PC-3 (cell line): ENCODE results near the gene C19orf81. TPM values are rescaled to one million over a fixed set of nuclear protein-coding genes. Genes with fewer than 3 reads are reported as not detected.
A peak's percentile ranks its signal among the peaks of the same experiment; 100 is the strongest.
"Not testable (repeated sequence)": the region's sequence is repeated elsewhere in the genome, so short reads cannot be mapped to it uniquely, and the experiment has no call there.

Source experiments
- ATAC-seq: fragments of 200-7000 bp; cut with Tn5 transposase; 2 replicates; pipeline ENCODE4 v1.9.1; 2020; ENCODE audit warnings: mild to moderate bottlenecking, moderate library complexity
- BruUV-seq: library from RNA; stranded (reverse); fragments of 400-500 nt; replicated peaks from 2 replicates; lab custom pipeline; 2021; lab: Mats Ljungman, UMichigan
- CTCF ChIA-PET: fragments of 300-600 bp; sonication (Branson Sonifier 250); formaldehyde crosslinking; loops from one replicate; lab custom pipeline; 2022; ENCODE audit warnings: antibody characterized with exemption; lab: Charles Lee
- POLR2A ChIA-PET: fragments of 300-600 bp; sonication (Branson Sonifier 250); formaldehyde crosslinking; loops from one replicate; lab custom pipeline; 2022; ENCODE audit warnings: antibody characterized with exemption; ENCODE audit not compliant: unreplicated experiment; lab: Charles Lee
- DNase-seq: peaks from one replicate; pipeline ENCODE4 v3.0.0-alpha.2; 2015
- H2AFZ ChIP-seq: fragments of 300-600 bp; sonication (generic); 2 replicates; pipeline ENCODE4 v1.6.0; 2016; ENCODE audit warnings: antibody characterized with exemption, low read length
- H3F3A ChIP-seq: fragments of 300-600 bp; sonication (generic); one replicate; pipeline ENCODE4 v1.6.0; 2017; ENCODE audit warnings: antibody characterized with exemption, low read length, control low read depth, mild to moderate bottlenecking; ENCODE audit not compliant: unreplicated experiment
- H3K27ac ChIP-seq: fragments of 300-600 bp; sonication (generic); 2 replicates; pipeline ENCODE4 v1.5.1; 2016; ENCODE audit warnings: mild to moderate bottlenecking, low read length
- H3K27me3 ChIP-seq: fragments of 300-600 bp; sonication (generic); 2 replicates; pipeline ENCODE4 v1.6.1; 2016; ENCODE audit warnings: low read length, mixed read lengths
- H3K36me3 ChIP-seq: fragments of 300-600 bp; sonication (generic); 2 replicates; pipeline ENCODE4 v1.6.1; 2016; ENCODE audit warnings: low read depth, mixed run types, low read length, mixed read lengths
- H3K4me1 ChIP-seq: fragments of 300-600 bp; sonication (generic); 2 replicates; pipeline ENCODE4 v1.5.1; 2016; ENCODE audit warnings: low read length; ENCODE audit not compliant: insufficient read depth
- H3K4me2 ChIP-seq: fragments of 300-600 bp; sonication (generic); 2 replicates; pipeline ENCODE4 v1.6.0; 2016; ENCODE audit warnings: low read length
- H3K4me3 ChIP-seq: fragments of 300-600 bp; sonication (generic); 2 replicates; pipeline ENCODE4 v1.5.1; 2016; ENCODE audit warnings: mild to moderate bottlenecking, low read length, mixed read lengths
- H3K79me2 ChIP-seq: fragments of 300-600 bp; sonication (generic); 2 replicates; pipeline ENCODE4 v1.6.1; 2017; ENCODE audit warnings: low read length, mixed read lengths
- H3K9ac ChIP-seq: fragments of 300-600 bp; sonication (generic); 2 replicates; pipeline ENCODE4 v1.6.0; 2016; ENCODE audit warnings: mild to moderate bottlenecking, low read length
- H3K9me2 ChIP-seq: fragments of 300-600 bp; sonication (generic); replicated peaks from 2 replicates; pipeline ENCODE4 v1.6.1; 2016; ENCODE audit warnings: mixed run types, low read length, mixed read lengths
- H3K9me3 ChIP-seq: fragments of 300-600 bp; sonication (generic); 2 replicates; pipeline ENCODE4 v1.6.1; 2016; ENCODE audit warnings: low read length, mixed read lengths
- H4K20me1 ChIP-seq: fragments of 300-600 bp; sonication (generic); 2 replicates; pipeline ENCODE4 v1.6.1; 2016; ENCODE audit warnings: low read length, mixed read lengths
- CTCF ChIP-seq: fragments of 300-600 bp; sonication (generic); conservative IDR thresholded peaks from 2 replicates; pipeline ENCODE4 v1.5.1; 2017; ENCODE audit warnings: antibody characterized with exemption, low read depth, mild to moderate bottlenecking, low read length
- EZH2 ChIP-seq: fragments of 300-600 bp; sonication (generic); IDR thresholded peaks from one replicate; pipeline ENCODE4 v1.6.1; 2017; ENCODE audit warnings: antibody characterized with exemption, mild to moderate bottlenecking, low read length; ENCODE audit not compliant: unreplicated experiment
- EZH2phosphoT487 ChIP-seq: fragments of 300-600 bp; sonication (generic); IDR thresholded peaks from 2 replicates; pipeline ENCODE4 v1.6.1; 2018; ENCODE audit warnings: mild to moderate bottlenecking, antibody characterized with exemption, low read length, borderline replicate concordance
- intact Hi-C: fragments of 100-400 bp; cut with micrococcal nuclease; formaldehyde crosslinking; loops from 2 replicates; pipeline ENCODE4 v1.9.0; 2023
- total RNA-seq: library from RNA; depleted of rRNA; stranded (reverse); fragments of >200 nt; gene quantifications from 2 replicates; pipeline ENCODE4 v1.2.3, GENCODE V29; 2014

The C19orf81 gene
- total RNA-seq, 1 experiment from 2014 or later = 5.7 TPM

DNA sequence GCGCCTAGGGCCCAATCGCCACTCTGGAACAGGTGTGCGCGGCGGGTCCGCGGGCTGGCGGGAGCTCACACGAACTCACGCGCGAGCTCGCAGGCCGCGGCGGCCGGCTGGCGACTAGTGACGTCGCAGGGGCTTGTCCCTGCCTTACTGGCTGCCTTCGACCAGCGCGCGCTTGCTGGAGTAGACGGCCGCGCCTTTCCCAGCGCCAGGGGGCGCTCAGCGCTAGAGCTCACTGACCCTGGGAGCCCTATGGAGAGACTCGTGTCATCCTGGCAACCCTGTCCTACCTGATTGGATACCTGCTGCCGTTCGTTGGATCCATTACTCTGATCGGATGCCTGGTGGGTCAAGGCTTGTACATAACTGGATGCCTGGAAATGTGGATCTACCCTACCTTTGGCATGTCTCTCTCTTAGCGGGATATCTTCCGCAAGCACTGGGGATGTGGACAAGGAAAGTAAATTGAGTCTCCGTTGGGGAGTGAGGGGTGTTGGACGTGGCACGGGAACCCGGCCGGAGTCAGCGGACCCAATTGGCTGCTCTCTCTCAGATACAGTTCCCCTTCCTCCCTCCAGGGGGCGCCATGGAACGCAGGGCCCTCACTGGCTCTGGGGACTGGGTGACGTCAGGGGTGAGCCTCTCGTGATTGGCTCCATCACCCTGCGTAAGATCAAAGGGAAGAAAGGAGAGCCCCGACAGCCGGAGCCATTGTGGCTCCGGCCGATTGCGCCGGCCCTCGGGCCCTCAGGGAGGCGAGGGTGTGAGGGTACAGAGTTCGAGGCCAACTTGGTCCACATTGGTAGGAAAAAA, 44.8 kb upstream of the C19orf81 start:
- ATAC-seq, DNase-seq, POLR2A ChIA-PET: not testable (repeated sequence)

DNA sequence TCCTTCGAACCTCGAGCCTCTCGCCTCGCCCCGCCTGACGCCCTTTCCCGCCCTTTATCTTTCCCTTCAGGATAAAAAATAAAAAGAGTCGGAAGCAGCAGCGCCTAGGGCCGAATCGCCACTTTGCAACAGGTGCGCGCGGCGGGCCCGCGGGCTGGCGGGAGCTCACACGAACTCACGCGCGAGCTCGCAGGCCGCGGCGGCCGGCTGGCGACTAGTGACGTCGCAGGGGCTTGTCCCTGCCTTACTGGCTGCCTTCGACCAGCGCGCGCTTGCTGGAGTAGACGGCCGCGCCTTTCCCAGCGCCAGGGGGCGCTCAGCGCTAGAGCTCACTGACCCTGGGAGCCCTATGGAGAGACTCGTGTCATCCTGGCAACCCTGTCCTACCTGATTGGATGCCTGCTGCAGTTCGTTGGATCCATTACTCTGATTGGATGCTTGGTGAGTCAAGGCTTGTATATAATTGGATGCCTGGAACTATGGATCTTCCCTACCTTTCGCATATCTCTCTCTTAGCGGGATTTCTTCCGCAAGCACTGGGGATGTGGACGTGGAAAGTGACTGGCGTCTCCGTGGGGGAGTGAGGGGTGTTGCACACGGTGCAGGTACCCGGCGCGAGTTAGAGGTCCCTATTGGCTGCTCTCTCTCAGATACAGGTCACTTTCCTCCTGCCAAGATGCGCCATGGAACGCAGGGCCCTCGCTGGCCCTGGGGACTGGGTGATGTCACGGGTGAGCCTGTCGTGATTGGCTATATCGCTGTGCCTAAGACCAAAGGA, 43.0 kb upstream of the C19orf81 start:
- H4K20me1 ChIP-seq, H3K9ac ChIP-seq, ATAC-seq, BruUV-seq, H3K4me2 ChIP-seq, intact Hi-C loops, H3K9me2 ChIP-seq, H3K36me3 ChIP-seq, H3K27ac ChIP-seq, H3K9me3 ChIP-seq, POLR2A ChIA-PET, H3K4me1 ChIP-seq, DNase-seq, H3F3A ChIP-seq, H2AFZ ChIP-seq, H3K4me3 ChIP-seq, H3K79me2 ChIP-seq: not testable (repeated sequence)
- H3K27me3 ChIP-seq = peaks cover 17% of the 10 kb centered on the region
- CTCF ChIA-PET = interaction anchor here (0.6 kb wide), 1 partner anchor 410 kb away, joined by 3 read pairs; no protein-coding TSS in a partner anchor

More for the DNA sequence above, 44.8 kb upstream of the C19orf81 start:
- CTCF ChIA-PET, H3K36me3 ChIP-seq, H3F3A ChIP-seq, H3K9me3 ChIP-seq, H3K27ac ChIP-seq, H3K4me3 ChIP-seq, H3K79me2 ChIP-seq, BruUV-seq, H3K4me1 ChIP-seq, H4K20me1 ChIP-seq, H3K9me2 ChIP-seq, H3K9ac ChIP-seq, intact Hi-C loops, H2AFZ ChIP-seq, H3K4me2 ChIP-seq: not testable (repeated sequence)
- peaks cover 35% of the 10 kb centered on the region for H3K27me3 ChIP-seq
- TF ChIP-seq CTCF = peak; percentile 18; the same call in 1 of the 2 replicates

- Histone ChIP-seq H3K4me3 (no peak overlapping the region), H3F3A (no peaks in the 10 kb centered on the region), H3K9me3 (no peaks in the 10 kb centered on the region), H3K36me3 (no peaks in the 10 kb centered on the region), H3K27me3 (peaks cover 10% of the 10 kb centered on the region), H3K9ac (no peak overlapping the region), H2AFZ (no peak overlapping the region), H3K9me2 (no peaks in the 10 kb centered on the region), H3K4me1 (no peaks in the 10 kb centered on the region), H3K27ac (no peak overlapping the region), H3K4me2 (no peak overlapping the region), H3K79me2 (no peaks in the 10 kb centered on the region), H4K20me1 (no peaks in the 10 kb centered on the region)
- DNase-seq = no peak
- no peak for ATAC-seq
- TF ChIP-seq EZH2phosphoT487 (no peak), EZH2 (no peak), CTCF (no peak)
- no TSS peak for BruUV-seq
- ChIA-PET POLR2A (no interaction called here), CTCF (interaction anchor here (0.5 kb wide), 1 partner anchor 56 kb away, joined by 3 read pairs; no protein-coding TSS in a partner anchor)
- intact Hi-C loops = no loop called here
Measured at GRCh38 chr19:50607388-50607787, 41.9 kb upstream of the C19orf81 start.
